H9 (cell line): ENCODE results near the gene PKNOX2. TPM values are rescaled to one million over a fixed set of nuclear protein-coding genes. Genes with fewer than 3 reads are reported as not detected.

Experiments
- DNase-seq: peaks from one replicate; pipeline ENCODE4 v3.0.0-alpha.2; 2017
- H2AFZ ChIP-seq: one replicate; pipeline ENCODE4 v1.6.1; 2013; ENCODE audit warnings: mild to moderate bottlenecking, low read length, control low read depth, moderate library complexity
- H2AK5ac ChIP-seq: 2 replicates; pipeline ENCODE4 v1.6.1; 2013; ENCODE audit warnings: low read length, control low read depth, mixed read lengths; ENCODE audit not compliant: insufficient read length
- H2BK120ac ChIP-seq: one replicate; pipeline ENCODE4 v1.6.1; 2013; ENCODE audit warnings: low read depth, mild to moderate bottlenecking, low read length, control low read depth, inconsistent platforms; ENCODE audit not compliant: poor library complexity, severe bottlenecking
- H2BK12ac ChIP-seq: 2 replicates; pipeline ENCODE4 v1.6.1; 2013; ENCODE audit warnings: low read length, control low read depth, mixed read lengths, low read depth; ENCODE audit not compliant: insufficient read length
- H2BK15ac ChIP-seq: 2 replicates; pipeline ENCODE4 v1.6.1; 2013; ENCODE audit warnings: low read depth, low read length, control low read depth
- H2BK20ac ChIP-seq: one replicate; pipeline ENCODE4 v1.6.1; 2013; ENCODE audit warnings: low read depth, mild to moderate bottlenecking, low read length, control low read depth, inconsistent platforms; ENCODE audit not compliant: poor library complexity, severe bottlenecking
- H2BK5ac ChIP-seq: 2 replicates; pipeline ENCODE4 v1.6.1; 2013; ENCODE audit warnings: low read length, control low read depth, mixed read lengths; ENCODE audit not compliant: insufficient read length
- H3K14ac ChIP-seq: 2 replicates; pipeline ENCODE4 v1.6.1; 2013; ENCODE audit warnings: low read length, control low read depth; ENCODE audit not compliant: insufficient read depth
- H3K18ac ChIP-seq: 2 replicates; pipeline ENCODE4 v1.6.1; 2013; ENCODE audit warnings: low read depth, mild to moderate bottlenecking, mixed read lengths, low read length, control low read depth; ENCODE audit not compliant: insufficient read length
- H3K23ac ChIP-seq: 2 replicates; pipeline ENCODE4 v1.6.1; 2013; ENCODE audit warnings: low read length, control low read depth, mixed read lengths, low read depth; ENCODE audit not compliant: insufficient read length
- H3K23me2 ChIP-seq: 2 replicates; pipeline ENCODE4 v1.6.1; 2013; ENCODE audit warnings: low read depth, mild to moderate bottlenecking, mixed read lengths, low read length, control low read depth; ENCODE audit not compliant: insufficient read length, poor library complexity, severe bottlenecking
- H3K27ac ChIP-seq: 2 replicates; pipeline ENCODE4 v1.5.1; 2013; ENCODE audit warnings: low read length, control low read depth, mixed read lengths, low read depth; ENCODE audit not compliant: insufficient read length
- H3K27me3 ChIP-seq: 2 replicates; pipeline ENCODE4 v1.6.1; 2013; ENCODE audit warnings: low read length, control low read depth, inconsistent platforms; ENCODE audit not compliant: insufficient read depth
- H3K4ac ChIP-seq: 2 replicates; pipeline ENCODE4 v1.6.1; 2013; ENCODE audit warnings: low read depth, mild to moderate bottlenecking, control low read depth, inconsistent platforms, low read length, moderate library complexity
- H3K4me1 ChIP-seq: 2 replicates; pipeline ENCODE4 v1.6.1; 2013; ENCODE audit warnings: low read length, control low read depth, inconsistent platforms; ENCODE audit not compliant: insufficient read depth
- H3K4me2 ChIP-seq: 2 replicates; pipeline ENCODE4 v1.6.1; 2013; ENCODE audit warnings: low read length, control low read depth, mixed read lengths; ENCODE audit not compliant: insufficient read length, insufficient read depth
- H3K56ac ChIP-seq: 2 replicates; pipeline ENCODE4 v1.6.1; 2013; ENCODE audit warnings: low read depth, mild to moderate bottlenecking, mixed read lengths, low read length, control low read depth; ENCODE audit not compliant: insufficient read length
- H3K79me1 ChIP-seq: 2 replicates; pipeline ENCODE4 v1.6.1; 2013; ENCODE audit warnings: low read depth, mild to moderate bottlenecking, moderate library complexity, low read length, control low read depth, inconsistent platforms; ENCODE audit not compliant: insufficient read depth, poor library complexity, severe bottlenecking
- H3K79me2 ChIP-seq: 2 replicates; pipeline ENCODE4 v1.6.1; 2013; ENCODE audit warnings: low read length, control low read depth, inconsistent platforms; ENCODE audit not compliant: insufficient read depth
- H3K9ac ChIP-seq: 2 replicates; pipeline ENCODE4 v1.6.1; 2013; ENCODE audit warnings: low read length, control low read depth, mixed read lengths; ENCODE audit not compliant: insufficient read length; ENCODE audit errors: extremely low read depth
- H3K9me3 ChIP-seq: one replicate; pipeline ENCODE4 v1.6.1; 2013; ENCODE audit warnings: low read depth, low read length, inconsistent platforms; ENCODE audit not compliant: control insufficient read depth
- H3T11ph ChIP-seq: one replicate; pipeline ENCODE4 v1.6.1; 2013; ENCODE audit warnings: mild to moderate bottlenecking, low read length, control low read depth, inconsistent platforms
- H4K20me1 ChIP-seq: one replicate; pipeline ENCODE4 v1.6.1; 2013; ENCODE audit not compliant: control insufficient read depth, insufficient read length, insufficient read depth
- H4K5ac ChIP-seq: 2 replicates; pipeline ENCODE4 v1.6.1; 2013; ENCODE audit warnings: low read depth, mild to moderate bottlenecking, mixed read lengths, low read length, control low read depth; ENCODE audit not compliant: insufficient read length
- H4K8ac ChIP-seq: replicated peaks from 2 replicates; pipeline ENCODE4 v1.6.1; 2013; ENCODE audit warnings: low read length, control low read depth, mixed read lengths, low read depth; ENCODE audit not compliant: insufficient read length
- H4K91ac ChIP-seq: 2 replicates; pipeline ENCODE4 v1.6.1; 2013; ENCODE audit warnings: low read depth, mild to moderate bottlenecking, moderate library complexity, mixed read lengths, low read length, control low read depth; ENCODE audit not compliant: insufficient read length
- H3K27ac Mint-ChIP-seq, 3 experiments: 2 replicates in 2 of 3; 3 replicates in 1 of 3; pipeline ENCODE4 v1.8.0; 2020 to 2021; ENCODE audit warnings: mixed read lengths in 3 of 3, mild to moderate bottlenecking in 1 of 3, moderate library complexity in 1 of 3
- H3K27me3 Mint-ChIP-seq: 2 replicates; pipeline ENCODE4 v1.8.0; 2021; ENCODE audit warnings: low read depth, mild to moderate bottlenecking, moderate library complexity, mixed read lengths
- H3K36me3 Mint-ChIP-seq, 3 experiments: 2 replicates in 2 of 3; 3 replicates in 1 of 3; pipeline ENCODE4 v1.8.0; 2020 to 2021; ENCODE audit warnings: low read depth in 3 of 3, mixed read lengths in 3 of 3; ENCODE audit not compliant: insufficient read depth in 1 of 3
- H3K4me1 Mint-ChIP-seq, 2 experiments: 2 replicates each; pipeline ENCODE4 v1.8.0; 2020; ENCODE audit warnings: mixed read lengths in 2 of 2
- H3K4me3 Mint-ChIP-seq, 2 experiments: 2 replicates in 1 of 2; 3 replicates in 1 of 2; pipeline ENCODE4 v1.8.0; 2020 to 2021; ENCODE audit warnings: mild to moderate bottlenecking in 2 of 2, mixed read lengths in 2 of 2, moderate library complexity in 1 of 2
- H3K9me3 Mint-ChIP-seq, 2 experiments: 2 replicates in 1 of 2; 3 replicates in 1 of 2; pipeline ENCODE4 v1.8.0; 2020; ENCODE audit warnings: mild to moderate bottlenecking in 2 of 2, mixed read lengths in 2 of 2, moderate library complexity in 1 of 2
- WGBS: extraction: QIAGEN DNeasy Blood & Tissue Kit; methylation state at CpG from one replicate; pipeline ENCODE4 v1.1.7; 2013; ENCODE audit warnings: missing lambda C conversion rate, low lambda C conversion rate, mixed read lengths; ENCODE audit not compliant: insufficient read length; ENCODE audit errors: extremely low coverage; 5-methylcytosine and 5-hydroxymethylcytosine counted together
- total RNA-seq: library from RNA; stranded (reverse); gene quantifications from 2 replicates; pipeline ENCODE4 v1.2.1, GENCODE V29; 2021
- TF ChIP-seq, protein P1 (sequence below): fragments of 200-600 bp; sonication (generic); conservative IDR thresholded peaks from 3 replicates; pipeline ENCODE4 v1.8.0; 2021; ENCODE audit warnings: antibody characterized with exemption, mild to moderate bottlenecking

PKNOX2 gene
- total RNA-seq, 1 experiment from 2014 or later = 1.3 TPM

DNA sequence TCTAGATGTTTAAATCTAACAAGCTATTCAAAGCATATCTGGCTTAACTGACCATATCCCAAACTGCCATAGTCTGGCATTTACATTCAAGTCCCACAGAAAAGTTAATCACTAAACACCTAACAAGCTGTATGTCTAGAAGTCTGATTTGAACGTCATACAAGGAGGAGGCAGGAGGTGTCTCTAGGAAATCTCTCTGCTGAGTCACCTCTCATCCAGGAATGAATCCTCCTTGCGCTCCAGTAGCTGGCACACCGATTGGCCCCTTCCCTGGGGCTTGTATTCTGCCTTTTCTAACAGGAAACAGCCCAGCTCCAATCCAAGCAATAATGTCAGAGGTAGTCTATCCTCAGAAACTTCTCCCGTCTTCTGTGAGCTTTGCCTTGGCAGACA lies 299.7 kb downstream of the PKNOX2 start:
- Histone ChIP-seq H4K20me1 (no peaks in the 10 kb centered on the region), H3T11ph (no peak overlapping the region), H2AFZ (no peak overlapping the region), H2AK5ac (no peak overlapping the region), H2BK20ac (no peak overlapping the region), H4K8ac (no peak overlapping the region), H3K18ac (no peak overlapping the region), H3K79me2 (no peaks in the 10 kb centered on the region), H3K9ac (no peak overlapping the region), H3K27me3 (no peaks in the 10 kb centered on the region), H2BK12ac (no peak overlapping the region), H3K23ac (no peak overlapping the region), H3K4me2 (no peak overlapping the region), H4K91ac (no peak overlapping the region), H2BK15ac (no peak overlapping the region), H3K79me1 (no peaks in the 10 kb centered on the region), H3K4ac (no peak overlapping the region), H3K23me2 (no peaks in the 10 kb centered on the region), H2BK120ac (no peak overlapping the region), H3K27ac (no peak overlapping the region), H3K4me1 (peaks cover 2% of the 10 kb centered on the region; the same call in 1 of the 2 replicates), H3K56ac (no peak overlapping the region), H2BK5ac (no peak overlapping the region), H4K5ac (no peak overlapping the region), H3K14ac (no peak overlapping the region), H3K9me3 (no peaks in the 10 kb centered on the region)
- Mint-ChIP-seq H3K27ac (no peak overlapping the region), H3K4me1 (peaks cover 16 to 18% of the 10 kb centered on the region in 2 experiments), H3K36me3 (peaks cover 1 to 40% (median 29%) of the 10 kb centered on the region in 3 experiments; a peak in 6 of 7 replicates), H3K9me3 (no peaks in the 10 kb centered on the region), H3K4me3 (no peak overlapping the region), H3K27me3 (no peaks in the 10 kb centered on the region)
- DNase-seq = no peak
- WGBS = no CpG with 5 or more reads among the region's 4 CpGs
- TF ChIP-seq, protein P1, sequence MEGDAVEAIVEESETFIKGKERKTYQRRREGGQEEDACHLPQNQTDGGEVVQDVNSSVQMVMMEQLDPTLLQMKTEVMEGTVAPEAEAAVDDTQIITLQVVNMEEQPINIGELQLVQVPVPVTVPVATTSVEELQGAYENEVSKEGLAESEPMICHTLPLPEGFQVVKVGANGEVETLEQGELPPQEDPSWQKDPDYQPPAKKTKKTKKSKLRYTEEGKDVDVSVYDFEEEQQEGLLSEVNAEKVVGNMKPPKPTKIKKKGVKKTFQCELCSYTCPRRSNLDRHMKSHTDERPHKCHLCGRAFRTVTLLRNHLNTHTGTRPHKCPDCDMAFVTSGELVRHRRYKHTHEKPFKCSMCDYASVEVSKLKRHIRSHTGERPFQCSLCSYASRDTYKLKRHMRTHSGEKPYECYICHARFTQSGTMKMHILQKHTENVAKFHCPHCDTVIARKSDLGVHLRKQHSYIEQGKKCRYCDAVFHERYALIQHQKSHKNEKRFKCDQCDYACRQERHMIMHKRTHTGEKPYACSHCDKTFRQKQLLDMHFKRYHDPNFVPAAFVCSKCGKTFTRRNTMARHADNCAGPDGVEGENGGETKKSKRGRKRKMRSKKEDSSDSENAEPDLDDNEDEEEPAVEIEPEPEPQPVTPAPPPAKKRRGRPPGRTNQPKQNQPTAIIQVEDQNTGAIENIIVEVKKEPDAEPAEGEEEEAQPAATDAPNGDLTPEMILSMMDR = no peak
